ENCODE results near the gene C1orf167.

DNA sequence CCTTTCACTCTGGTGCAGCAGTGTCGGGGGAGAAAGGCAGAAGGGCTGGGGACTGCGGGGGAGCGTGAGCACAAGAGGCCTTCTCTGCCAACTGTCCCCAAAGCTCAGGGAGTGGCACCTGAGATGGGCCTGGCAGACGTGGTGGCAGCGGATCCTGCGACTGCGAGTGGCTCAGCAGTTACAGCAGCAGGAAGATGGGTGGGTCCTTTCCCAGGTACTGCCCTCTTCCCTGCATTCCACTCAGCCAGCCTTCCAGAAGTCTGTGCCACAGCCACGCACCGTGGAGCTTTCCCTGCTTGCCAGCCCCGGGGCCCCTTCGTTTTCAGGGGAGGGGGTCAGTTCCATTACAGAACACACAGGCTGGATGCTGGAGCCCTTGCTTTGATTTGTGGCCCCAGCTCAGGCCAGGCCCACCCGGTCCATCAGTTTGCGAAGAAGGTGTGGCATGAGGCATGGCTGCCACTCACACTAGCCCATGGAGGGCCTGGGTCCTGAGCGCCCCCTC, 26.6 kb downstream of the C1orf167 start:
- no peak for TF ChIP-seq GATA2 (IDR thresholded peaks at IDR 0.05; ENCODE audit: low read depth, low read length)
- TF ChIP-seq GATA3 (IDR thresholded peaks at IDR 0.05; ENCODE audit: low read depth, low read length): no peak

Data from SH-SY5Y (cell line).